H1 (cell line): Measurements from ENCODE around the gene SLC35F5.

ENCODE experiments used
- ASH2L ChIP-seq: fragments of 200-600, 300-600 bp; sonication (generic); IDR thresholded peaks from one replicate; pipeline ENCODE4 v1.7.1; 2017; ENCODE audit warnings: low read length
- CBX8 ChIP-seq: fragments of 300-800, 300-1000 bp; sonication (generic); IDR thresholded peaks from 2 replicates; pipeline ENCODE4 v1.7.1; 2016; ENCODE audit warnings: low read depth, low read length, borderline replicate concordance
- CHD2 ChIP-seq: IDR thresholded peaks from 2 replicates; pipeline ENCODE4 v1.6.1; 2012; ENCODE audit warnings: low read length, improper control_type of control experiment
- CTCF ChIP-seq, 3 experiments: IDR thresholded peaks; 1 replicate in 2 of 3; 2 replicates in 1 of 3; pipeline versions ENCODE4 v1.5.1 to v1.6.1; 2011; ENCODE audit warnings: low read length in 3 of 3, mild to moderate bottlenecking in 3 of 3, inconsistent platforms in 2 of 3, low read depth in 1 of 3, moderate library complexity in 1 of 3; ENCODE audit not compliant: insufficient read depth in 1 of 3; ENCODE audit errors: control extremely low read depth in 1 of 3
- EP300 ChIP-seq, 2 experiments: IDR thresholded peaks; 1 replicate in 1 of 2; 2 replicates in 1 of 2; pipeline ENCODE4 v1.6.1; 2011 to 2012; ENCODE audit warnings: low read depth in 2 of 2, low read length in 2 of 2, mild to moderate bottlenecking in 2 of 2, borderline replicate concordance in 1 of 2, inconsistent platforms in 1 of 2, moderate library complexity in 1 of 2
- EZH2 ChIP-seq: fragments of 200-600 bp; sonication (generic); IDR thresholded peaks from 2 replicates; pipeline ENCODE4 v1.7.1; 2012; ENCODE audit warnings: low read depth, mild to moderate bottlenecking, moderate library complexity, low read length, inconsistent platforms; ENCODE audit not compliant: severe bottlenecking
- NRF1 ChIP-seq: IDR thresholded peaks from 2 replicates; pipeline ENCODE4 v1.6.1; 2011; ENCODE audit warnings: mild to moderate bottlenecking, low read depth, low read length, improper control_type of control experiment
- POLR2AphosphoS5 ChIP-seq: IDR thresholded peaks from 2 replicates; pipeline ENCODE4 v1.6.1; 2011; ENCODE audit warnings: low read depth, low read length
- SIRT6 ChIP-seq: IDR thresholded peaks from one replicate; pipeline ENCODE4 v1.7.1; 2012; ENCODE audit warnings: low read length, inconsistent platforms
- TAF1 ChIP-seq: IDR thresholded peaks from 2 replicates; pipeline ENCODE4 v1.6.1; 2011; ENCODE audit warnings: mild to moderate bottlenecking, low read depth, low read length
- TBP ChIP-seq: IDR thresholded peaks from 2 replicates; pipeline ENCODE4 v1.6.1; 2011; ENCODE audit warnings: low read depth, low read length, improper control_type of control experiment
- ZNF274 ChIP-seq: IDR thresholded peaks from 2 replicates; pipeline ENCODE4 v1.7.0; 2012; ENCODE audit warnings: low read length, borderline replicate concordance; ENCODE audit errors: extremely low read depth

DNA sequence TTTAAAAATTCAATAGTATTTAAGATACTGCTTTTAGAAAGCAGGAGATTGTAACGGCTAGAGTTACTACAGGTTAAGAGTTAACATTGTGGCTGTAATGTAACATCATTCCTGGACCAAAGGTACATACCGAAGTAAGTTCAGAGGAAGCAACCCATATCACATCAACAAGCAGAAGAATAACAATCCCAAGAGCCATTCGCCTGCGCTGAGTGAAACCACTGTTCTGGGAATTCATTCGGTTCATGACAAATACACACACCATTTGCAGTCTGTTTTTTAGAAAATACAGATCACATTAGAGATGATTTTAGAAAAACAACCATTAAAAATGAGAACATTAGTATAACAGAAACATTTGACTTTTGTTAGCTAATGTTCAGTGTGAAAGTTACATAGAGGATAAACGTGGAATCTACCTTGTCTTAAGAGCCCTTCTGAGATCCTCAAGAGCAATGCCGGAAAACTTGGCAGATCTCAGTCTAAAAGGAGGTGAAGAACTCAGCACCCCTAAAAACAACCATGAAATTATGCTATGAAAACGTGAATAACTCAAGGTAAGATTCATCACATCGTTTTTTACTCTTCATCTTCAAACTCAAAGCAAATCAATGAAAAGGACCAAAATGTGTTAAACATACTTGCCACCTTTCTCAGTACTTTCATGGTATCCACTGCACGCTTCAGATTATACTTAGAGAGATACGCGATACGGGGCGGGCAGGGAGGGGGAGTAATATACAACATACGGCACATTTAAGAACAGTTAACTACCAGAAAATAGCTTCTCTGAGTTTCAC lies 1.2 kb downstream of the SLC35F5 start:
- no peak for TF ChIP-seq EZH2
- TF ChIP-seq CTCF (IDR thresholded peaks at IDR 0.05; ENCODE audit: control extremely low read depth in 1 of 3, insufficient read depth in 1 of 3, low read depth in 1 of 3, low read length in 3 of 3), result no peak
- no peak for TF ChIP-seq NRF1
- no peak for TF ChIP-seq SIRT6
- TF ChIP-seq POLR2AphosphoS5, result no peak
- TF ChIP-seq EP300 (IDR thresholded peaks at IDR 0.05; ENCODE audit: borderline replicate concordance in 1 of 2, low read depth in 2 of 2, low read length in 2 of 2), result no peak
- no peak for TF ChIP-seq TBP
- TF ChIP-seq ZNF274, result no peak
- TF ChIP-seq CHD2, result no peak
- TF ChIP-seq CBX8, result no peak
- no peak for TF ChIP-seq ASH2L
- no peak for TF ChIP-seq TAF1
